CD14-positive monocyte (primary cell): Measurements from ENCODE around the gene COL4A2. TPM values are rescaled to one million over a fixed set of nuclear protein-coding genes. Genes with fewer than 3 reads are reported as not detected.

ENCODE experiments used
- DNase-seq, 3 donors: peaks; one replicate each; pipeline ENCODE4 v3.0.0-alpha.2; 2011 to 2022
- H2AFZ ChIP-seq: 2 replicates; pipeline ENCODE4 v1.6.0; 2012; ENCODE audit warnings: mild to moderate bottlenecking, low read depth, low read length, inconsistent platforms; ENCODE audit not compliant: insufficient read depth, poor library complexity, severe bottlenecking
- H3K27ac ChIP-seq, 2 donors: 1 replicate in 1 of 2; 2 replicates in 1 of 2; pipeline ENCODE4 v1.5.1; 2012 to 2013; ENCODE audit warnings: low read length in 2 of 2, control low read depth in 1 of 2, inconsistent platforms in 1 of 2, low read depth in 1 of 2, mild to moderate bottlenecking in 1 of 2
- H3K27me3 ChIP-seq, 2 donors: one replicate each; pipeline versions ENCODE4 v1.6.0 to v1.6.1; 2011 to 2013; ENCODE audit warnings: low read length in 2 of 2; ENCODE audit not compliant: control insufficient read depth in 2 of 2, insufficient read depth in 2 of 2
- H3K36me3 ChIP-seq, 2 donors: replicated peaks in 1 of 2; 1 replicate in 1 of 2; 2 replicates in 1 of 2; pipeline versions ENCODE4 v1.5.1 to v1.6.1; 2012 to 2013; ENCODE audit warnings: low read length in 2 of 2, control low read depth in 1 of 2, inconsistent platforms in 1 of 2, mild to moderate bottlenecking in 1 of 2; ENCODE audit not compliant: insufficient read depth in 2 of 2, control insufficient read depth in 1 of 2
- H3K4me1 ChIP-seq, 2 donors: 1 replicate in 1 of 2; 2 replicates in 1 of 2; pipeline versions ENCODE4 v1.5.1 to v1.6.1; 2012 to 2013; ENCODE audit warnings: low read length in 2 of 2, control low read depth in 1 of 2, inconsistent platforms in 1 of 2, mild to moderate bottlenecking in 1 of 2, moderate library complexity in 1 of 2; ENCODE audit not compliant: insufficient read depth in 2 of 2, control insufficient read depth in 1 of 2
- H3K4me2 ChIP-seq: replicated peaks from 2 replicates; pipeline ENCODE3; 2012; ENCODE audit warnings: low read length, moderate library complexity, mild to moderate bottlenecking; ENCODE audit not compliant: poor library complexity, severe bottlenecking; ENCODE audit errors: extremely low read depth
- H3K4me3 ChIP-seq, 3 experiments: fragments of 200-600 bp in 1 of 3; sonication (generic) in 1 of 3; replicated peaks in 1 of 3; 1 replicate in 2 of 3; 2 replicates in 1 of 3; pipeline ENCODE4 v1.5.1; 2011 to 2013; ENCODE audit warnings: low read length in 3 of 3, mild to moderate bottlenecking in 3 of 3, control low read depth in 2 of 3, low read depth in 2 of 3, inconsistent platforms in 1 of 3, moderate library complexity in 1 of 3
- H3K79me2 ChIP-seq: 2 replicates; pipeline ENCODE4 v1.6.0; 2012; ENCODE audit warnings: mild to moderate bottlenecking, control low read depth, inconsistent platforms, low read length, moderate library complexity; ENCODE audit not compliant: insufficient read depth
- H3K9ac ChIP-seq: 2 replicates; pipeline ENCODE4 v1.6.0; 2017; ENCODE audit warnings: low read length, mild to moderate bottlenecking; ENCODE audit not compliant: insufficient read depth, poor library complexity, severe bottlenecking
- H3K9me3 ChIP-seq, 2 donors: replicated peaks in 1 of 2; 1 replicate in 1 of 2; 2 replicates in 1 of 2; pipeline versions ENCODE4 v1.5.1 to v1.6.1; 2012 to 2013; ENCODE audit warnings: low read length in 2 of 2, control low read depth in 1 of 2; ENCODE audit not compliant: control insufficient read depth in 1 of 2, insufficient read depth in 1 of 2
- H4K20me1 ChIP-seq: 2 replicates; pipeline ENCODE4 v1.6.0; 2012; ENCODE audit warnings: mild to moderate bottlenecking, low read length, control low read depth, moderate library complexity; ENCODE audit not compliant: insufficient read depth
- H3K27ac Mint-ChIP-seq, 7 donors: one replicate each; pipeline ENCODE4 v1.8.0; 2020; ENCODE audit warnings: mild to moderate bottlenecking in 7 of 7, mixed read lengths in 7 of 7, moderate library complexity in 6 of 7, inconsistent platforms in 2 of 7
- H3K27me3 Mint-ChIP-seq, 3 donors: one replicate each; pipeline ENCODE4 v1.8.0; 2021 to 2022; ENCODE audit warnings: low read depth in 3 of 3, mild to moderate bottlenecking in 3 of 3, mixed read lengths in 3 of 3, moderate library complexity in 3 of 3, inconsistent platforms in 1 of 3
- H3K36me3 Mint-ChIP-seq, 2 donors: one replicate each; pipeline ENCODE4 v1.8.0; 2020; ENCODE audit warnings: mixed read lengths in 2 of 2, inconsistent platforms in 1 of 2, mild to moderate bottlenecking in 1 of 2
- H3K4me1 Mint-ChIP-seq: one replicate; pipeline ENCODE4 v1.8.0; 2020; ENCODE audit warnings: mild to moderate bottlenecking, mixed read lengths
- H3K4me3 Mint-ChIP-seq, 2 donors: one replicate each; pipeline ENCODE4 v1.8.0; 2020; ENCODE audit warnings: mild to moderate bottlenecking in 2 of 2, mixed read lengths in 2 of 2, moderate library complexity in 1 of 2
- H3K9me3 Mint-ChIP-seq, 7 donors: one replicate each; pipeline ENCODE4 v1.8.0; 2020 to 2022; ENCODE audit warnings: mixed read lengths in 7 of 7, mild to moderate bottlenecking in 6 of 7, moderate library complexity in 6 of 7, inconsistent platforms in 2 of 7
- WGBS: methylation state at CpG from one replicate; pipeline ENCODE4 v1.1.5; 2013; ENCODE audit warnings: missing lambda C conversion rate; ENCODE audit not compliant: insufficient coverage; 5-methylcytosine and 5-hydroxymethylcytosine counted together
- intact Hi-C, 2 donors: fragments of 100-400 bp; cut with micrococcal nuclease; formaldehyde crosslinking; loops; one replicate each; pipeline versions ENCODE4 v1.15.0 to v1.15.1; 2023
- polyA plus RNA-seq, 3 donors: library from polyadenylated mRNA; depleted of rRNA in 1 of 3; unstranded in 2 of 3; stranded (reverse) in 1 of 3; fragments of 300-500 nt in 2 of 3; fragments of >200 nt in 1 of 3; fragmentation: Illumina TruSeq in 2 of 3; gene quantifications; 1 replicate in 2 of 3; 2 replicates in 1 of 3; pipeline ENCODE4 v1.2.3, GENCODE V29; 2012 to 2021
- TF ChIP-seq, protein P1 (sequence below): fragments of 200-600 bp; IDR thresholded peaks from one replicate; pipeline ENCODE4 v1.8.0; 2022; ENCODE audit warnings: antibody characterized with exemption, mild to moderate bottlenecking

The COL4A2 gene
- polyA plus RNA-seq, 3 donors, result not detected

DNA sequence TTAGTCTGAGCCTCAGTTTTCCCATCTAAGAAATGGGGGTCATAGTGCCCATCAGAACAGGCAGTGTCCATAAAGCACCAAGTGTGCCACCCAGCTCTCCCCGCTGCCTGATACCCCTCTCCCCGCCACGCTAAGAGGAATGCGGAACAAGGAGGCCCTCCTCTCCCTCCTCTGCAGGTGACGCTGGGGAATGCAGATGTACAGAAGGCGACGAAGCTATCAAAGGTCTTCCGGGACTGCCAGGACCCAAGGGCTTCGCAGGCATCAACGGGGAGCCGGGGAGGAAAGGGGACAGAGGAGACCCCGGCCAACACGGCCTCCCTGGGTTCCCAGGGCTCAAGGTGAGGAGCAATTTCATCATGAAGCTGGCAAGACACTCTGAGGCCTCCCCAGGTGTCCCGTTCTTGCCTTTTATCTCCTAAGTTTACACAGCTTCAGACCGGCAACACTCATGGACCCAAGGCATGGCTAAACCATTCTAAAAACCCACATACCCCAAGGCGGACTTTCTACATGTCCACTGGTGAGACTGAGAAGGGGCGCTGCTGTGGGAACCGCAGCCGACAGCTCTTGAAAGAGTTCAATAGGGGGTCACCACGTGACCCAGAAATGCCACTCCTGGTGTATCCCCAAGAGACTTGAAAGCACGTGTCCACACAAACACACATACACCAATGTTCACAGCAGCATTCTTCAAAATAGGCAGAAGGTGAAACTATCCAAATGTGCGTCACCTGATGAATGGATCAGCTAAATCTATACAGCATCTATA, 151.7 kb downstream of the COL4A2 start:
- 90% methylated on average over 19 of the region's 22 CpGs for WGBS
- intact Hi-C loops, result loop anchor here (5.0 to 10.0 kb wide), 2 partner anchors 104 to 356 kb away; partner anchors contain the start of gene RAB20 (in 1 of the 2)
- H3K4me3 ChIP-seq, result no peak overlapping the region
- H3K9ac ChIP-seq, result no peak overlapping the region
- H3K4me1 ChIP-seq, result peaks cover 7 to 8% of the 10 kb centered on the region in 2 donors
- no peak overlapping the region for H3K4me2 ChIP-seq
- H4K20me1 ChIP-seq, result no peaks in the 10 kb centered on the region
- no peak overlapping the region for H3K4me3 Mint-ChIP-seq
- no peak overlapping the region for H3K27ac ChIP-seq
- TF ChIP-seq, protein P1, sequence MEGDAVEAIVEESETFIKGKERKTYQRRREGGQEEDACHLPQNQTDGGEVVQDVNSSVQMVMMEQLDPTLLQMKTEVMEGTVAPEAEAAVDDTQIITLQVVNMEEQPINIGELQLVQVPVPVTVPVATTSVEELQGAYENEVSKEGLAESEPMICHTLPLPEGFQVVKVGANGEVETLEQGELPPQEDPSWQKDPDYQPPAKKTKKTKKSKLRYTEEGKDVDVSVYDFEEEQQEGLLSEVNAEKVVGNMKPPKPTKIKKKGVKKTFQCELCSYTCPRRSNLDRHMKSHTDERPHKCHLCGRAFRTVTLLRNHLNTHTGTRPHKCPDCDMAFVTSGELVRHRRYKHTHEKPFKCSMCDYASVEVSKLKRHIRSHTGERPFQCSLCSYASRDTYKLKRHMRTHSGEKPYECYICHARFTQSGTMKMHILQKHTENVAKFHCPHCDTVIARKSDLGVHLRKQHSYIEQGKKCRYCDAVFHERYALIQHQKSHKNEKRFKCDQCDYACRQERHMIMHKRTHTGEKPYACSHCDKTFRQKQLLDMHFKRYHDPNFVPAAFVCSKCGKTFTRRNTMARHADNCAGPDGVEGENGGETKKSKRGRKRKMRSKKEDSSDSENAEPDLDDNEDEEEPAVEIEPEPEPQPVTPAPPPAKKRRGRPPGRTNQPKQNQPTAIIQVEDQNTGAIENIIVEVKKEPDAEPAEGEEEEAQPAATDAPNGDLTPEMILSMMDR, result no peak
- H3K79me2 ChIP-seq, result no peaks in the 10 kb centered on the region
- H3K36me3 Mint-ChIP-seq, result no peaks in the 10 kb centered on the region
- H3K27me3 Mint-ChIP-seq, result peaks cover 9 to 18% (median 13%) of the 10 kb centered on the region in 3 donors
- no peaks in the 10 kb centered on the region for H3K27me3 ChIP-seq
- peaks cover 0 to 2% (median 0%) of the 10 kb centered on the region in 7 donors for H3K9me3 Mint-ChIP-seq
- H3K9me3 ChIP-seq, result no peaks in the 10 kb centered on the region
- H2AFZ ChIP-seq, result no peak overlapping the region
- H3K4me1 Mint-ChIP-seq, result peaks cover 15% of the 10 kb centered on the region
- no peak for DNase-seq
- no peaks in the 10 kb centered on the region for H3K36me3 ChIP-seq
- H3K27ac Mint-ChIP-seq, result no peak overlapping the region

DNA sequence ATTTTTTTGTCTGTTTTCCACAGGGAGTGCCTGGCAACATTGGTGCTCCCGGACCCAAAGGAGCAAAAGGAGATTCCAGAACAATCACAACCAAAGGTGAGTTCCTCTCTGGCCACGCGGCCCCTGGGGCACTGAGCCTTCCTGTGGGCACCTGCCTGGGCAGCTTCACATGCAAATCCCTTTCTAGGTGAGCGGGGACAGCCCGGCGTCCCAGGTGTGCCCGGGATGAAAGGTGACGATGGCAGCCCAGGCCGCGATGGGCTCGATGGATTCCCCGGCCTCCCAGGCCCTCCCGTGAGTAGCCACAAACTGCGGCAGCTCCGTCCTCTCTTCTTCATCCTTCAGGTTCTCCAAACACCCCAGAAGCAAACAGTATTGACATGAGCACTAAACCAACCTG, 155.0 kb downstream of the COL4A2 start:
- no peak overlapping the region for H3K4me3 ChIP-seq
- Mint-ChIP-seq H3K4me1 (peaks cover 30% of the 10 kb centered on the region), H3K36me3 (no peaks in the 10 kb centered on the region), H3K9me3 (peaks cover 0 to 2% (median 0%) of the 10 kb centered on the region in 7 donors), H3K27ac (no peak overlapping the region), H3K4me3 (no peak overlapping the region), H3K27me3 (peaks cover 10 to 14% (median 12%) of the 10 kb centered on the region in 3 donors)
- H4K20me1 ChIP-seq, result no peaks in the 10 kb centered on the region
- H3K9ac ChIP-seq, result no peak overlapping the region
- H3K27ac ChIP-seq, result no peak overlapping the region
- no peaks in the 10 kb centered on the region for H3K79me2 ChIP-seq
- TF ChIP-seq, protein P1, result no peak
- no peak overlapping the region for H3K4me2 ChIP-seq
- no peak overlapping the region for H2AFZ ChIP-seq
- no peaks in the 10 kb centered on the region for H3K36me3 ChIP-seq
- intact Hi-C loops, result loop anchor here in 1 of 2 donors (5.0 kb wide), 2 partner anchors 75 to 100 kb away; partner anchors contain the start of gene RAB20
- DNase-seq, result no peak
- WGBS, result 99% methylated on average over 15 of the region's 15 CpGs
- H3K4me1 ChIP-seq, result peaks cover 11 to 15% of the 10 kb centered on the region in 2 donors
- no peaks in the 10 kb centered on the region for H3K9me3 ChIP-seq
- H3K27me3 ChIP-seq, result no peaks in the 10 kb centered on the region
